ENCODE data around the gene NPBWR2. TPM values are rescaled to one million over a fixed set of nuclear protein-coding genes. Genes with fewer than 3 reads are reported as not detected.

NPBWR2 gene
- total and polyA plus RNA-seq, 5 experiments from 2014 or later = not detected

DNA sequence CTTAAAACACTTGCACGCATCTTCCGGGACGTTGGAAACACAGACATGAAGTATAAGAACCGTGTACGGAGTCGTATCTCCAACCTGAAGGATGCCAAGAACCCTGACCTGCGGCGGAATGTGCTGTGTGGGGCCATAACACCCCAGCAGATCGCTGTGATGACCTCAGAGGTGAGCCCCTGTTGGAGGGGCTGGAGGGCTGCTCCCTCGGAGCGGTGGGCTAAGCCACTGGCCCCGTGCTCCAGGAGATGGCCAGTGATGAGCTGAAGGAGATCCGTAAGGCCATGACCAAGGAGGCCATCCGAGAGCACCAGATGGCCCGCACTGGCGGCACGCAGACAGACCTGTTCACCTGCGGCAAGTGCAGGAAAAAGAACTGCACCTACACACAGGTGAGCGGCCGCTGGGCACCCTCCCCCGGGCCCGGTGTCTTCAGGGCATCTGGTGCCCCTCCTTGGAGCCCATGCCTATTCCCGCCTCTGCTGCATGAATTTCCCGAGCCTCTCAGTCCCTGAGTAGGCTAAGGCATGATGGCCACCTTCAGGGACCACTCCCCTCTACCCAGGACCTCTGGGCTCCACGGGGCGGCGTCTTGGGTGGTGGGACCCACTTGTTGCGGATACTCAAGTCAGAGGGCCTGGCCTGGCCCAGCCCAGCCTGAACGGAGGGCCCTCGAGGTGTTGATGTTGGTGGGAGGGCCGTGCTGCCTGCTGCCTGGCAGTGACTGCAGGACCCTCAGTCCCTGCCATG is 36.9 kb downstream of the NPBWR2 start:
- POLR2A ChIA-PET = interaction anchor here (4.9 kb wide), 1 partner anchor 7 kb away, joined by 47 read pairs; the partner anchor contains the start of genes OPRL1 and RGS19
- Mint-ChIP-seq H3K4me1 (peaks cover 14 to 43% (median 32%) of the 10 kb centered on the region in 4 donors), H3K4me3 (no peak overlapping the region)

DNA sequence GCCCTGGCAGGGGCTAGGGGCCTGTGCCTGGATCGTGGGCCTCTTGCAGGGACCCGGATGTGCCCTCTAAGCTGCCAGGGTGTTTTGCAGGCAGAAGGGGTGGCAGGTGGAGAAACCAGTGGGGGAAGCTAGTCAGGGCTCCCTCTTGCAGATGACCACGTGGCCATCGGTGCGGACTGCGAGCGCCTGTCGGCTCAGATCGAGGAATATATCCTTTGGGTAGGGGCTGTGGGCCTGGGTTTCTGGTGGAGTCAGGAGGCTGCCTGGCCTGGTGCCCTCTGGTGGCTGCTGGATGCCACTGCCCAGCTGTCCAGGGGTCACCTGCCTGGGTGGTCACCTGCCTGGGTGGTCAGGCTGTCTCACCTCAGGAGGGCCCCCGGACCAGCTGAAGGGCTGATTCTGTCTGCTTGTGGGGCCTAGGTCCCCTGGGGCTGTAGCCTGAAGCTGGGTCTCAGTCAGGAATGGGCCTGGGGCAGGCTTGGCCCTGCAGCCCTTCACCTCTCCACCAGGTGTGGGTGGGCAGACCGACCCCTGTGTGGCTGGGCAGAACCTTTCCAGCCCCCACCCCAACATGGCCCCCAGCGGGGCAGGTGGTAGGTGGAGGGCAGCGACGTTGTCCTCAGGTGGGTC is 37.6 kb downstream of the NPBWR2 start:
- no peaks in the 10 kb centered on the region for H3K9me3 Mint-ChIP-seq
- H3K27ac Mint-ChIP-seq = peak overlapping the region in 1 of 10 donors; percentile 32
- peaks cover 0 to 16% (median 0%) of the 10 kb centered on the region in 3 donors for H3K36me3 Mint-ChIP-seq
- no peak overlapping the region for H3K4me3 Mint-ChIP-seq
- peaks cover 16 to 47% (median 36%) of the 10 kb centered on the region in 4 donors for H3K4me1 Mint-ChIP-seq
- DNase-seq = no peak
- no peaks in the 10 kb centered on the region for H3K27me3 Mint-ChIP-seq
- POLR2A ChIA-PET = interaction anchor here (1.0 to 4.9 kb wide), 2 partner anchors 8 to 89 kb away, joined by 3 to 47 read pairs; partner anchors contain the start of genes OPRL1, PRPF6 and RGS19
- ATAC-seq = no peak

More for the DNA sequence above, 36.9 kb downstream of the NPBWR2 start:
- Mint-ChIP-seq H3K27me3 (no peaks in the 10 kb centered on the region), H3K36me3 (peaks cover 0 to 22% (median 0%) of the 10 kb centered on the region in 3 donors), H3K9me3 (no peaks in the 10 kb centered on the region), H3K27ac (peak overlapping the region in 2 of 10 donors; percentile 10 to 20)
- ATAC-seq = no peak
- DNase-seq = no peak

DNA sequence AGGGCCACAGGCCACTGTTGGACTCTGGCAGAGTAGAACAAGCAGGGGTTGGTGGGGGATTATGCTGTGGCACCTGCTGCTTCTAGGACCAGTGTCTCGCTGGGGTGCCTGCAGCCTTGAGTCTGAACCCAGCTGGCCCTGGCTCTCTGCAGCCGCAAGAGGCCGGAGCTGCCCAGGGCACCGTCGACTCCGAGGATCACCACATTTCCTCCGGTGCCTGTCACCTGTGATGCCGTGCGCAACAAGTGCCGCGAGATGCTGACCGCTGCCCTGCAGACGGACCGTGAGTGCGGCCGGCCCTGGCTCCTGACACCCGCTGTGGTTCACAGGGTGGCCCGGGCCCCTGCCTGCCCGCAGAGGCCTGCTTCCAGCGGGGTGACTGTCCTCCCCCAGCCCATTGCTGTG is 38.2 kb downstream of the NPBWR2 start:
- DNase-seq = no peak
- H3K4me3 Mint-ChIP-seq = no peak overlapping the region
- H3K36me3 Mint-ChIP-seq = peaks cover 0 to 10% (median 0%) of the 10 kb centered on the region in 3 donors
- ATAC-seq = no peak
- no peak overlapping the region for H3K27ac Mint-ChIP-seq
- POLR2A ChIA-PET = interaction anchor here (1.0 to 4.9 kb wide), 2 partner anchors 9 to 89 kb away, joined by 3 to 47 read pairs; partner anchors contain the start of genes OPRL1, PRPF6 and RGS19
- H3K9me3 Mint-ChIP-seq = no peaks in the 10 kb centered on the region
- no peaks in the 10 kb centered on the region for H3K27me3 Mint-ChIP-seq
- peaks cover 20 to 52% (median 41%) of the 10 kb centered on the region in 4 donors for H3K4me1 Mint-ChIP-seq

DNA sequence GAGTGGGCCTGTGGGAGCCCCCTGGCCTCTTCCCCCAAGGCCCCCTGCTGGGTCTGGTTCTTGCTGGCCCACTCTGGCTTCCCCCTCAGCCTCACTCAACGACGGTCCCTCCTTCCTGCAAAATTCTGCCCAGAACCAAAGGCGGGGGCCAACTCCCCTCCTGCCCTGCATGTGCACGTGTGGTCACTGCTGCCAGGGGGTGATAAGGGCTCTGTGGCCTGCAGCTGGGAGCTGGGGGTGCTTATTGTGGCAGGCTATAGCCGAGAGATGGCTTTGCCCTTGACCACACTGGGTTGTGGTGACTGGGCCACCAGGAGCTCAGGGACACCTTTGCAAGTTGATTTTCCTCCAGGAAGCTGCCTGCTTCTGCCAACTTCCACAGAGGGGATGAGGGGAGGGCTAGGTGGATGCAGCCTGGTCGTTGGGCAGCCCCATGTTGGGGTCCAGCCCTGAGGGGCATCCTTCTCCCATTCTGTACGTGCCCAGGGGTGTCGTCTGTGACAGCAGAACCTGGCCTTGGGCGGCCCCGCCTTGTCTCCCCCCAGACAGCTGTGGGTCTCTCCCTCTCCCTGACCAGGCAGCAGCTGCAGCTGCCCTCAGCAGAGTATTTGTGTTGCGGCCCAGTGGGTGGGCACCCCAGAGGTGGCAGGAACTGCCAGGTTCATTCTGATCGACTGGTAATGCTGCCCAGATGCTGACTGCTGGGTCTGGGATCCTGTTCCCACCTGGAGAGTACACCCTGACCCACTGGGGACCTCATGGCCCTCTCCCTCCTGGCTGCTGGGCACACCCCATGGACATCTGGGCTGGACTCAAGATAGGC is 38.8 kb downstream of the NPBWR2 start:
- ATAC-seq (no peak), DNase-seq (no peak)
- POLR2A ChIA-PET = interaction anchor here (4.9 kb wide), 1 partner anchor 9 kb away, joined by 47 read pairs; the partner anchor contains the start of genes OPRL1 and RGS19
- Mint-ChIP-seq H3K27ac (peak overlapping the region in 3 of 10 donors; percentile 14 to 67 (median 27)), H3K4me1 (peaks cover 25 to 58% (median 48%) of the 10 kb centered on the region in 4 donors), H3K27me3 (no peaks in the 10 kb centered on the region), H3K4me3 (no peak overlapping the region), H3K36me3 (peaks cover 0 to 6% (median 0%) of the 10 kb centered on the region in 3 donors), H3K9me3 (no peaks in the 10 kb centered on the region)

DNA sequence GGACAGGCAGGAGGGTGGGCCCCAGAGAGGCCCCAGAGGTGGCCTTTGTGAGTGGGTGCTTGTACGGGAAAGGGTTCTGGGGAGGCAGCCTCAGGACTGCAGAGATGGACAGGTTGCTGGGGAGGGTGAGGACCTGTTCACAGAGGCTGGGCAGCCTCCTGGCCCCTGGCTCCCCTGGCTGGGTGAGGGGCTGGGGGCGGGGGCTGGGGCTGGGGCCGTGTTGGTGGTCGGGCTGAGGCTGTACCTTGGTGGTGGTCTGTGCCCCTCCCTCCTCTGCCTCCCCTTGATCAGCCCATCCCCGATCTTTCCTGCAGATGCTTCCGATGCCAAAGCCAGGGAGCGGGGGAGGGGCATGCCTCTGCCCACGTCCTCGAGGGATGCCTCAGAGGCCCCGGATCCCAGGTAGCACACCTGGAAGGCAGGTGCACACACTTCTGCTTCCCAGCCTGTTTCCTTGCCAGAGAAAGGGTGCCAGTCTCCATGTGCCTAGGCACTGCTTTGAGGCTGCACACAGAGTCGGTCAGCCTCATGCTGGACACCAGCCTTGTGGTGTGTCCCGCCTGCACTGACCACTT is 39.5 kb downstream of the NPBWR2 start:
- DNase-seq (no peak), ATAC-seq (no peak)
- Mint-ChIP-seq H3K27me3 (no peaks in the 10 kb centered on the region), H3K36me3 (peaks cover 0 to 2% (median 0%) of the 10 kb centered on the region in 3 donors), H3K27ac (peak overlapping the region in 2 of 10 donors; percentile 14 to 67), H3K4me1 (peaks cover 25 to 55% (median 50%) of the 10 kb centered on the region in 4 donors), H3K9me3 (no peaks in the 10 kb centered on the region), H3K4me3 (no peak overlapping the region)
- POLR2A ChIA-PET = interaction anchor here (4.9 kb wide), 1 partner anchor 10 kb away, joined by 47 read pairs; the partner anchor contains the start of genes OPRL1 and RGS19

DNA sequence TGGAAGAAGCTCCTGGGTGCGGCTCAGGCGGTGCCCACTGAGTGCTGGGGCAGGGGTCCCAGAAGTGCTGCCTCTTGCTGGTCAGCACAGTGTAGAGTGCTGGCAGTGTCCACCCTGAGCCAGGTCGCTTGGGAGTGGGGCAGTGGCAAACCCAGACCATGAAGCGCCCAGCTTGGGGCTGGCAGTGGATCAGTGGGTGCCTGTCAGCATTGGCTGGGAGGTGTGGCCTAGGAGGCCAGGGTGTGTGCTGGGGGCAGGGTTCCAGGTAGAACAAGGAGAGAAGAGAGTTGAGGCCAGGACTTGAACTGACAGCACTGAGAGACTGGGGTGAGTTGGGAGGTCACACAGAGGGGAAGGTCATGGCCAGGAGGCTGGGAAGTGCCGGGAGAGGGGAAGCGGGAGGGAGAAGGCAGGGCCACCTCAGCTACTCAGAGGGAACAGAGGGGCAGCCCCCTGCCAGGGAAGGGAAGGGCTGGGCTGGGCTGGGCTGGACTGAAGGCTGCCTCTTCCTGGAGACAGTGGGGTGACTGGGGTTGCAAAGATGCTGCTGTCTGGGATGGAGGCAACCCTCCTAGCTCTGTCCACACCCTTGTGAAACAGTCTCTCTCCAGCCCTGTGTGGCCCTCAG is 40.2 kb downstream of the NPBWR2 start:
- peak overlapping the region in 1 of 10 donors; percentile 62 for H3K27ac Mint-ChIP-seq
- peaks cover 23 to 59% (median 50%) of the 10 kb centered on the region in 4 donors for H3K4me1 Mint-ChIP-seq
- POLR2A ChIA-PET = interaction anchor here (4.9 kb wide), 1 partner anchor 11 kb away, joined by 47 read pairs; the partner anchor contains the start of genes OPRL1 and RGS19
- H3K36me3 Mint-ChIP-seq = no peaks in the 10 kb centered on the region
- no peaks in the 10 kb centered on the region for H3K27me3 Mint-ChIP-seq
- peak overlapping the region in 2 of 10 donors; percentile 7 to 22 for H3K4me3 Mint-ChIP-seq
- no peaks in the 10 kb centered on the region for H3K9me3 Mint-ChIP-seq
- no peak for ATAC-seq
- no peak for DNase-seq

DNA sequence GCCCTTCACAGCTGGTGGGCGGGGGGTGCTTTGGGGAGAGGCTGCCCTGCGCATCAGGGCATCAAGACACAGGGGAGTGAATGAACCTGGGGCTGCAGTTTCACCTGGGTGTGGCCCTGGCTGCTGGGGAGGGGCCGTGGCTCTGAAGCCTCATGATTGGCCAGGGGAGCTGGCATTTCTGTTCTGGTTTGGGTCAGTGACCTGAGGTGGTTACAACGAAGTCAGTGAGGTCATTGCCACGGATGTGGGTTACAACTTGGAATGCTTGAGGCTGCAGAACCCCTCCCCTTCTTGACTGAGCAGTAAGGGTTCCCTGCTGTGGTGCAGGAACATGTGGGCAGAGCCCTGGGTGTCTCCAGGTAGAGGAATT is 41.4 kb downstream of the NPBWR2 start:
- Mint-ChIP-seq H3K4me1 (peaks cover 23 to 62% (median 51%) of the 10 kb centered on the region in 4 donors), H3K27ac (peak overlapping the region in 9 of 10 donors; percentile 35 to 77 (median 65)), H3K4me3 (peak overlapping the region in 9 of 10 donors; percentile 2 to 92 (median 66)), H3K36me3 (no peaks in the 10 kb centered on the region), H3K9me3 (no peaks in the 10 kb centered on the region), H3K27me3 (no peaks in the 10 kb centered on the region)
- peak in 1 of 2 donors; percentile 57 for ATAC-seq
- POLR2A ChIA-PET = interaction anchor here (0.6 to 4.9 kb wide), 2 partner anchors 12 to 81 kb away, joined by 3 to 47 read pairs; partner anchors contain the start of genes OPRL1 and RGS19
- DNase-seq = peak in 2 of 10 donors; percentile 37 to 47

DNA sequence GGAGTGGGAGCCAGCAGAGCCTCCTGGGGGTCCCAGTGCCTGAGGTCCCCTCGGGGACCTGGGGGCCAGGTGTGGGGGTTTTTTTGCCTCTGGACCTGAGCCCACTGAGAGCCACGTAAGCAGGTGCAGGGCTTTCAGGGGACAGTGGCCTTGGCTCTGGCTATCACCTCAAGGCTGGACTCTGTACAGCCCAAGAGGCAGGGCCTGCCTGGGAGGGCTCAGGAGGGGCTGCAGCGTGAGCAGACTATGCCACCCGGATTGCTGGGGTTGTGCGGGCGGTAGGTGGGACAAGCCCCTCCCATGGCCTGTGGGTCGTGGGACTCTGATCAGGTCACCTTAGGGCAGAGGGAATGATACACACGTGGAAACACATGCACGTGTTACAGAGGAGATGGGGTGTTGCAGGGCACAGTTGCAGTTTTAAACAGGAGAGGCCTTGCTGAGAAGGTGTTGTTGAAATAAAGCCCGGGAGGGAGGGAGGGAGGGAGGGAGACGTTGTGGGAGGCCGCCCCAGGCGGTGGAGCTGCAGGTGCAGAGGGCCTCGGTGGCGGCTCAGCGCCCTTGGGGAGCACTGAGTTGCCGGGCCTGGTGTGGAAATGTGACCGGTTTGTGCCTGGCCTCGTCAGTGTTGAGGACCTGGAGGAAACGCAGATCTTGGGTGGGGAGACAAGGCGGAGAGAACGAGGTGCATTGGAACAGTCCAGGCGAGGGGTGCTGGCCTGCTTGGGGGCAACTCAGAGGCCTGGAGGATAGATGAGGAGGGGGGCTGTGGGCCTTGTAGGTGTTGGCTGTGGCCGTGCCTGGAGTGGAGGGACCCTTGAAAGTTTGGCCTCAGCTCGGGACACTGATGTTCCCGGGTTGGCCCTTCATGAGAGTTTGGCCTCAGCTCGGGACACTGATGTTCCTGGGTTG is 42.0 kb downstream of the NPBWR2 start:
- DNase-seq (no peak), ATAC-seq (peak in 1 of 2 donors; percentile 13)
- H3K4me3 Mint-ChIP-seq = peak overlapping the region; percentile 25 to 92 (median 67)
- H3K9me3 Mint-ChIP-seq = no peaks in the 10 kb centered on the region
- peaks cover 23 to 57% (median 49%) of the 10 kb centered on the region in 4 donors for H3K4me1 Mint-ChIP-seq
- H3K36me3 Mint-ChIP-seq = no peaks in the 10 kb centered on the region
- H3K27me3 Mint-ChIP-seq = no peaks in the 10 kb centered on the region
- POLR2A ChIA-PET = interaction anchor here (1.5 to 4.9 kb wide), 3 partner anchors 12 to 109 kb away, joined by 3 to 47 read pairs (median 21); partner anchors contain the start of genes OPRL1 and RGS19
- H3K27ac Mint-ChIP-seq = peak overlapping the region in 6 of 10 donors; percentile 64 to 89 (median 74)

DNA sequence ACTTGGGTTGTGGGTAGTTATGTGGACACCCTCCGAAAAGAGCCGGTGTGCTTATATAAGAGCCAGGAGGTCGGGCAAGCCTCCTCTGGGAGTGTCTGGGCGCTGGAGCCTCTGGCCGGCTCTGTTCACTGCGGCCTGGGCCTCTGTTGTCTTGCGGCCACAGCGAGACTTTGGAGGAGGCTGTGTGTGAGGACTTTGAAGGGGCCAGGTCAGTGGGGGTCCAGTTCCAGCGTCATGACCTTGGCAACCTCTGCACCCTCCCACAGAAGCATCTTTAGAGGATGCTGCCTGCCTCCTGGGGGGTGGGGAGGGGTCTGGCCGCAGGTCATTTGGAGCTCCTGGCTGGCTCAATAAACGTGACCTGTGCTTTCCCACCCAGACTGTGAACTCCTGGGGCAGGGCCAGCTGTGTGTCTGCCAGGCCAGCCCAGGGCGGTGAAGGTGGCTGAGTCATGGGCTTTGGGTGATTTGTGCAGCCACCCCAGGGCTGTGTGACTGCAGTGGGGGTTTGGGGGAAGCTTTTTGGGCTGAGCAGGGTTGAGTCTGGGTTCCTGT is 43.1 kb downstream of the NPBWR2 start:
- POLR2A ChIA-PET = interaction anchor here (0.5 to 2.0 kb wide), 3 partner anchors 13 to 107 kb away, joined by 3 to 21 read pairs (median 4); partner anchors contain the start of genes OPRL1 and RGS19
- Mint-ChIP-seq H3K4me1 (peaks cover 23 to 53% (median 48%) of the 10 kb centered on the region in 4 donors), H3K9me3 (no peaks in the 10 kb centered on the region)

More for the DNA sequence above, 43.1 kb downstream of the NPBWR2 start:
- ATAC-seq (no peak), DNase-seq (no peak)
- H3K27me3 Mint-ChIP-seq = no peaks in the 10 kb centered on the region
- H3K4me3 Mint-ChIP-seq = peak overlapping the region; percentile 79 to 92 (median 86)
- H3K36me3 Mint-ChIP-seq = no peaks in the 10 kb centered on the region
- H3K27ac Mint-ChIP-seq = peak overlapping the region; percentile 20 to 92 (median 54)
